NCI-H82 (cell line): ENCODE measurements around the gene METTL27.
A peak's percentile ranks its signal among the peaks of the same experiment; 100 is the strongest.
"Not testable (repeated sequence)": the region's sequence is repeated elsewhere in the genome, so short reads cannot be mapped to it uniquely, and the experiment has no call there.

Experiments
- DNase-seq: peaks from one replicate; lab custom pipeline; 2025; lab: John Stamatoyannopoulos, UW

The METTL27 gene

GRCh38 chr7:73869011-73869798 lies 26.9 kb upstream of the METTL27 start:
- DNase-seq: no peak

- DNase-seq: no peak
These were observed 24.1 kb upstream of the METTL27 start for GRCh38 chr7:73866446-73866767.

GRCh38 chr7:73865738-73866445 lies 23.6 kb upstream of the METTL27 start:
- peak; percentile 49 for DNase-seq

GRCh38 chr7:73864981-73865711 lies 22.8 kb upstream of the METTL27 start:
- DNase-seq: no peak

- DNase-seq: no peak
These were observed 19.0 kb upstream of the METTL27 start for GRCh38 chr7:73861305-73861704.

GRCh38 chr7:73860859-73861258 lies 18.5 kb upstream of the METTL27 start, which contains the start of gene TMEM270:
Gene TMEM270, plus strand, starts transcription at chr7:73861159. Its CDS starts 36 bp downstream, at chr7:73861195.
- DNase-seq: no peak

GRCh38 chr7:73858807-73859206 lies 16.5 kb upstream of the METTL27 start:
- DNase-seq: no peak

- no peak for DNase-seq
These were observed 14.6 kb upstream of the METTL27 start for GRCh38 chr7:73856941-73857340.

- no peak for DNase-seq
These were observed 10.2 kb upstream of the METTL27 start for GRCh38 chr7:73852500-73852899.

GRCh38 chr7:73851410-73852338 lies 9.4 kb upstream of the METTL27 start:
- DNase-seq: no peak

GRCh38 chr7:73850781-73851207 lies 8.5 kb upstream of the METTL27 start:
- no peak for DNase-seq

GRCh38 chr7:73847941-73848723 lies 5.8 kb upstream of the METTL27 start:
- DNase-seq: no peak

GRCh38 chr7:73845701-73846195 lies 3.4 kb upstream of the METTL27 start:
- not testable (repeated sequence) for DNase-seq

GRCh38 chr7:73844848-73845460 lies 2.6 kb upstream of the METTL27 start:
- DNase-seq: no peak

- DNase-seq: no peak
These were observed 1.8 kb upstream of the METTL27 start for GRCh38 chr7:73844131-73844547.

- peak; percentile 46 for DNase-seq
These were observed 638 bp downstream of the METTL27 start for GRCh38 chr7:73841689-73842066.

GRCh38 chr7:73840715-73841379 lies 1.5 kb downstream of the METTL27 start:
- no peak for DNase-seq

GRCh38 chr7:73839743-73840714 lies 2.3 kb downstream of the METTL27 start:
- no peak for DNase-seq
